ENCODE results near the gene TTC28.

Gene TTC28

DNA sequence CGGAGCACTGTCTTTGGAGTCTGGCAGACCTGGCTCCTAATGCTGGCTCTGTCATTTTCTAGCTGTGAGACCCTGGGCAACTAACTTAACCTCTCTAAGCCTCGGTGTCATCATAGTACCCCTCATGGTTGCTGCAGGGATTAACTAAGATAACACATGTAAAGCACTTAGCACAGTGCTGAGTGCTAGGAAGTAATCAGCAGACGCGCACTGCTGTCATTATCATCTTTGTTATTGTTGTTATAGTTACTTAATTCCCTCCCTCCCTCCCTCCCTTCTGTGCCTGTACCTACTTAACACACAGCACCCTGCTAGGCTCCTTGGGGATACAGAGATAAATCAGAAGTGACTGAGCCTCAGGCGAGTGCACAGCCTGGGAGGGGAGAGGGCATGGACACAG lies 655.9 kb downstream of the TTC28 start:
- TF ChIP-seq, protein P1, sequence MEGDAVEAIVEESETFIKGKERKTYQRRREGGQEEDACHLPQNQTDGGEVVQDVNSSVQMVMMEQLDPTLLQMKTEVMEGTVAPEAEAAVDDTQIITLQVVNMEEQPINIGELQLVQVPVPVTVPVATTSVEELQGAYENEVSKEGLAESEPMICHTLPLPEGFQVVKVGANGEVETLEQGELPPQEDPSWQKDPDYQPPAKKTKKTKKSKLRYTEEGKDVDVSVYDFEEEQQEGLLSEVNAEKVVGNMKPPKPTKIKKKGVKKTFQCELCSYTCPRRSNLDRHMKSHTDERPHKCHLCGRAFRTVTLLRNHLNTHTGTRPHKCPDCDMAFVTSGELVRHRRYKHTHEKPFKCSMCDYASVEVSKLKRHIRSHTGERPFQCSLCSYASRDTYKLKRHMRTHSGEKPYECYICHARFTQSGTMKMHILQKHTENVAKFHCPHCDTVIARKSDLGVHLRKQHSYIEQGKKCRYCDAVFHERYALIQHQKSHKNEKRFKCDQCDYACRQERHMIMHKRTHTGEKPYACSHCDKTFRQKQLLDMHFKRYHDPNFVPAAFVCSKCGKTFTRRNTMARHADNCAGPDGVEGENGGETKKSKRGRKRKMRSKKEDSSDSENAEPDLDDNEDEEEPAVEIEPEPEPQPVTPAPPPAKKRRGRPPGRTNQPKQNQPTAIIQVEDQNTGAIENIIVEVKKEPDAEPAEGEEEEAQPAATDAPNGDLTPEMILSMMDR (IDR thresholded peaks at IDR 0.05; ENCODE audit: control insufficient read depth, extremely low read depth, insufficient read depth) = no peak
- H3K4me3 ChIP-seq (ENCODE audit: low read depth, low read length) = no peak overlapping the region
- no peak for DNase-seq (ENCODE audit: low read depth)

- no peak overlapping the region for H3K4me3 ChIP-seq (ENCODE audit: low read depth, low read length)
- TF ChIP-seq, protein P1 (IDR thresholded peaks at IDR 0.05; ENCODE audit: control insufficient read depth, extremely low read depth, insufficient read depth) = no peak
- no peak for DNase-seq (ENCODE audit: low read depth)
Observed at GRCh38 chr22:28023036-28023435, 656.6 kb downstream of the TTC28 start.

DNA sequence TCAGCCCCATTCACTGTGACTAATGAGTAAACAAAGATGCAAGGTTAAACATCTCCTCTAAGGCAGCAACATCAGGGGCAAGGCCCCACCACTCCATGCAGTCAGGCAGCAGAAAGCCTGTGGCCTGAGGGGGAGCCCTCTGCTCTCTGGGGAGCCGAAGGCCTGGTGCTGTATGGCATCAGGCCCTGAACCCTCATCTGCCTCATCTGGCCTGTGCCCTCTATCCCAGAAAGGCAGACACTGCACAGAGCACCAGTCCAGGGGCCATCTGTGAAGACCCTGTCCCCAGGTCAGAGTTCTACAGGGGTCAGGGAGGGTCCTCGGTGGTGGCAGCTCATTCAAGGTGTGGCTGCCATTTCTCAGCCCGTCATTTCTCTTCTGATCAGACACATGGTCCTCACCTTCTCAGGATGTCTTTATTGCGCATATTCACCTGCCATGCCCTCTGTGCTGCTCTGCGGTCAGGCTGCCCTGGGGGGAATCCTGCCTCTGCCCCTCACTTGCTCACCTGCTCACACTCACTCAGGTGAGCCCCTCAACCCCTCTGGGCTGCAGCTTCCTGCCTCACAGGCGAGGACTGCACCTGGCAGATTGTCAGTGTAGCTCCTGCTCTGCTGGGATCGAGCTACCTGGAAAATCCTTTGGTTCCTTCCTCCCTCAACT lies 657.5 kb downstream of the TTC28 start:
- no peak for DNase-seq (ENCODE audit: low read depth)
- H3K4me3 ChIP-seq (ENCODE audit: low read depth, low read length) = no peak overlapping the region
- TF ChIP-seq, protein P1 (IDR thresholded peaks at IDR 0.05; ENCODE audit: control insufficient read depth, extremely low read depth, insufficient read depth) = no peak

- H3K4me3 ChIP-seq (ENCODE audit: low read depth, low read length) = no peak overlapping the region
- TF ChIP-seq, protein P1 (IDR thresholded peaks at IDR 0.05; ENCODE audit: control insufficient read depth, extremely low read depth, insufficient read depth) = no peak
- DNase-seq (ENCODE audit: low read depth) = no peak
Observed at GRCh38 chr22:28021116-28021997, 658.3 kb downstream of the TTC28 start.

GRCh38 chr22:28019881-28020861 lies 659.5 kb downstream of the TTC28 start:
- TF ChIP-seq, protein P1 (IDR thresholded peaks at IDR 0.05; ENCODE audit: control insufficient read depth, extremely low read depth, insufficient read depth) = peak; percentile 82
- DNase-seq (ENCODE audit: low read depth) = peak; percentile 38
- H3K4me3 ChIP-seq (ENCODE audit: low read depth, low read length) = no peak overlapping the region

GRCh38 chr22:28019360-28019759 lies 660.3 kb downstream of the TTC28 start:
- H3K4me3 ChIP-seq (ENCODE audit: low read depth, low read length) = no peak overlapping the region
- DNase-seq (ENCODE audit: low read depth) = no peak
- TF ChIP-seq, protein P1 (IDR thresholded peaks at IDR 0.05; ENCODE audit: control insufficient read depth, extremely low read depth, insufficient read depth) = no peak

Measured in LNCaP clone FGC (cell line).